ENCODE data around the gene C12orf60. TPM values are rescaled to one million over a fixed set of nuclear protein-coding genes. Genes with fewer than 3 reads are reported as not detected.

Gene C12orf60
- total RNA-seq, 1 experiment from 2014 or later, result 1.9 TPM

- Histone ChIP-seq H3K27me3 (replicated peaks; ENCODE audit: insufficient read depth, low read depth, low read length, poor library complexity) (no peaks in the 10 kb centered on the region), H3K27ac (ENCODE audit: low read depth, low read length, poor library complexity, severe bottlenecking) (no peak overlapping the region), H3K4me3 (ENCODE audit: low read depth, low read length, poor library complexity, severe bottlenecking) (no peak overlapping the region), H3K4me1 (ENCODE audit: insufficient read depth, low read length, poor library complexity, severe bottlenecking) (no peaks in the 10 kb centered on the region), H3K9me3 (ENCODE audit: low read depth, low read length, poor library complexity, severe bottlenecking) (no peaks in the 10 kb centered on the region), H3K36me3 (ENCODE audit: insufficient read depth, low read length, poor library complexity, severe bottlenecking) (no peaks in the 10 kb centered on the region)
- ChIA-PET CTCF (interaction anchor here (0.6 to 1.1 kb wide), 2 partner anchors 184 to 773 kb away, joined by 3 read pairs; no protein-coding TSS in a partner anchor), POLR2A (ENCODE audit: low non-redundant PET) (no interaction called here)
- intact Hi-C loops (cut with micrococcal nuclease; ENCODE audit: unreplicated experiment), result no loop called here
- no peak for TF ChIP-seq CTCF (conservative IDR thresholded peaks at IDR 0.05; ENCODE audit: low read depth, low read length)
- no peak for TF ChIP-seq EZH2 (IDR thresholded peaks at IDR 0.05; ENCODE audit: borderline replicate concordance, low read depth, low read length, poor library complexity, severe bottlenecking)
- BruUV-seq (replicated peaks), result no TSS peak
- DNase-seq (ENCODE audit: low spot score), result no peak
Observed at GRCh38 chr12:14811486-14811885, 8.0 kb downstream of the C12orf60 start.

GRCh38 chr12:14814014-14814413 lies 10.5 kb downstream of the C12orf60 start, which contains the start of gene SMCO3:
Gene SMCO3, minus strand, starts transcription at chr12:14814182. Its CDS starts 7,502 bp downstream, at chr12:14806680.
- Histone ChIP-seq H3K9me3 (ENCODE audit: low read depth, low read length, poor library complexity, severe bottlenecking) (no peaks in the 10 kb centered on the region), H3K4me3 (ENCODE audit: low read depth, low read length, poor library complexity, severe bottlenecking) (no peak within 1 kb of the TSS), H3K27ac (ENCODE audit: low read depth, low read length, poor library complexity, severe bottlenecking) (no peak within 1 kb of the TSS), H3K36me3 (ENCODE audit: insufficient read depth, low read length, poor library complexity, severe bottlenecking) (no peaks in the 10 kb centered on the region), H3K27me3 (replicated peaks; ENCODE audit: insufficient read depth, low read depth, low read length, poor library complexity) (no peaks in the 10 kb centered on the region), H3K4me1 (ENCODE audit: insufficient read depth, low read length, poor library complexity, severe bottlenecking) (no peaks in the 10 kb centered on the region)
- no peak for TF ChIP-seq CTCF (conservative IDR thresholded peaks at IDR 0.05; ENCODE audit: low read depth, low read length)
- TF ChIP-seq EZH2 (IDR thresholded peaks at IDR 0.05; ENCODE audit: borderline replicate concordance, low read depth, low read length, poor library complexity, severe bottlenecking), result no peak
- no TSS peak for BruUV-seq (replicated peaks)
- POLR2A ChIA-PET (ENCODE audit: low non-redundant PET), result no interaction called here
- no peak for DNase-seq (ENCODE audit: low spot score)
- CTCF ChIA-PET, result no interaction called here
- intact Hi-C loops (cut with micrococcal nuclease; ENCODE audit: unreplicated experiment), result no loop called here

- ChIA-PET CTCF (no interaction called here), POLR2A (ENCODE audit: low non-redundant PET) (no interaction called here)
- H3K4me1 ChIP-seq (ENCODE audit: insufficient read depth, low read length, poor library complexity, severe bottlenecking), result no peaks in the 10 kb centered on the region
- H3K4me3 ChIP-seq (ENCODE audit: low read depth, low read length, poor library complexity, severe bottlenecking), result no peak overlapping the region
- BruUV-seq (replicated peaks), result no TSS peak
- intact Hi-C loops (cut with micrococcal nuclease; ENCODE audit: unreplicated experiment), result no loop called here
- no peak overlapping the region for H3K27ac ChIP-seq (ENCODE audit: low read depth, low read length, poor library complexity, severe bottlenecking)
- DNase-seq (ENCODE audit: low spot score), result no peak
- no peaks in the 10 kb centered on the region for H3K27me3 ChIP-seq (replicated peaks; ENCODE audit: insufficient read depth, low read depth, low read length, poor library complexity)
- TF ChIP-seq CTCF (conservative IDR thresholded peaks at IDR 0.05; ENCODE audit: low read depth, low read length) (no peak), EZH2 (IDR thresholded peaks at IDR 0.05; ENCODE audit: borderline replicate concordance, low read depth, low read length, poor library complexity, severe bottlenecking) (no peak)
- H3K36me3 ChIP-seq (ENCODE audit: insufficient read depth, low read length, poor library complexity, severe bottlenecking), result no peaks in the 10 kb centered on the region
- H3K9me3 ChIP-seq (ENCODE audit: low read depth, low read length, poor library complexity, severe bottlenecking), result no peaks in the 10 kb centered on the region
Observed at GRCh38 chr12:14824012-14824634, 20.7 kb downstream of the C12orf60 start.

All from A673 (cell line).